B cell (primary cell): Measurements from ENCODE around the gene TIMMDC1.

ENCODE experiments used
- CTCF ChIP-seq: fragments of 200-600 bp; IDR thresholded peaks from one replicate; pipeline ENCODE4 v1.8.0; 2022; ENCODE audit warnings: antibody characterized with exemption, mild to moderate bottlenecking
- EZH2 ChIP-seq: IDR thresholded peaks from 2 replicates; pipeline ENCODE4 v1.6.1; 2012; ENCODE audit warnings: borderline replicate concordance, low read depth, mild to moderate bottlenecking, moderate library complexity, low read length; ENCODE audit not compliant: insufficient read depth, poor library complexity, severe bottlenecking

DNA sequence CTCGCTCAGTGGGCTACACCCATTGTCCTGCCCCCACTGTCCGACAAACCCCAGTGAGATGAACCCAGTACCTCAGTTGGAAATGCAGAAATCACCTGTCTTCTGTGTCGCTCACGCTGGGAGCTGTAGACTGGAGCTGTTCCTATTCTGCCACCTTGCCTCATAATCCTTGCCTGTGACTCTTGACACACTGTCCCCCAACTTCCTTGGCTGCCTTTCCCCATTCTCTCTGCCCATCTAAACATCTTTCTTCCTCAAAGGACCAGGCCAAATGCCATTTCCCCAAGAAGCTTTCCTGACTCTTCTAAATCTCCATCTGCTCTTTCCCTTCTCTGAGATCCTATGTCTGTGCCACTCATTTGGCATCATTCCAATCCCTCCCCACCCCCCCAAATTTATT, 70.8 kb downstream of the TIMMDC1 start:
- TF ChIP-seq CTCF (no peak), EZH2 (no peak)
